ENCODE results near the gene RS1.

DNA sequence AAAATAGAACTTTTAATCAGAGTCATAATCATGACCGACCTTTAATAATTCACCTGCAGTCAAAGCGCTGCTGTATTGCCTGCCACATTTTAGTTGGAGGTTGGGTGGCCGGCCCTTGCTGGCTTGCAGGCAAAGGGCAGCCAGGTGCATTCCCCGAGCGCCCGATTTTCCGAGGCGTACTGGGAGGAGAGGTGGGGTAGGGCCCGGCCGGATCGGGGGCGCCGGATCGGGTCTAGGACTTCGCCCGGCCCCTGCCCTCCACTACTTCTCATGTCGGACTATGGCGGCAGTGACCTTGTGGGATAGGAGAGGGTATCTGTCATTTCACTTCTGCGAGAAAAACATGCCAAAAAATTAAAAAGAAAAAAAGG is 2.5 kb upstream of the RS1 start:
- TF ChIP-seq, protein P1, sequence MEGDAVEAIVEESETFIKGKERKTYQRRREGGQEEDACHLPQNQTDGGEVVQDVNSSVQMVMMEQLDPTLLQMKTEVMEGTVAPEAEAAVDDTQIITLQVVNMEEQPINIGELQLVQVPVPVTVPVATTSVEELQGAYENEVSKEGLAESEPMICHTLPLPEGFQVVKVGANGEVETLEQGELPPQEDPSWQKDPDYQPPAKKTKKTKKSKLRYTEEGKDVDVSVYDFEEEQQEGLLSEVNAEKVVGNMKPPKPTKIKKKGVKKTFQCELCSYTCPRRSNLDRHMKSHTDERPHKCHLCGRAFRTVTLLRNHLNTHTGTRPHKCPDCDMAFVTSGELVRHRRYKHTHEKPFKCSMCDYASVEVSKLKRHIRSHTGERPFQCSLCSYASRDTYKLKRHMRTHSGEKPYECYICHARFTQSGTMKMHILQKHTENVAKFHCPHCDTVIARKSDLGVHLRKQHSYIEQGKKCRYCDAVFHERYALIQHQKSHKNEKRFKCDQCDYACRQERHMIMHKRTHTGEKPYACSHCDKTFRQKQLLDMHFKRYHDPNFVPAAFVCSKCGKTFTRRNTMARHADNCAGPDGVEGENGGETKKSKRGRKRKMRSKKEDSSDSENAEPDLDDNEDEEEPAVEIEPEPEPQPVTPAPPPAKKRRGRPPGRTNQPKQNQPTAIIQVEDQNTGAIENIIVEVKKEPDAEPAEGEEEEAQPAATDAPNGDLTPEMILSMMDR (IDR thresholded peaks at IDR 0.05), result no peak
- no peak for TF ChIP-seq POLR2AphosphoS5 (IDR thresholded peaks at IDR 0.05)
